ENCODE results near the gene GPA33.

GPA33 gene

GRCh38 chr1:167084757-167085156 is 5.4 kb downstream of the GPA33 start:
- no peak for DNase-seq

- no peak for DNase-seq
Observed at GRCh38 chr1:167083871-167084270, 6.3 kb downstream of the GPA33 start.

GRCh38 chr1:167083066-167083665 is 7.0 kb downstream of the GPA33 start:
- no peak for DNase-seq

- DNase-seq = no peak
Observed at GRCh38 chr1:167082511-167083027, 7.6 kb downstream of the GPA33 start.

DNA sequence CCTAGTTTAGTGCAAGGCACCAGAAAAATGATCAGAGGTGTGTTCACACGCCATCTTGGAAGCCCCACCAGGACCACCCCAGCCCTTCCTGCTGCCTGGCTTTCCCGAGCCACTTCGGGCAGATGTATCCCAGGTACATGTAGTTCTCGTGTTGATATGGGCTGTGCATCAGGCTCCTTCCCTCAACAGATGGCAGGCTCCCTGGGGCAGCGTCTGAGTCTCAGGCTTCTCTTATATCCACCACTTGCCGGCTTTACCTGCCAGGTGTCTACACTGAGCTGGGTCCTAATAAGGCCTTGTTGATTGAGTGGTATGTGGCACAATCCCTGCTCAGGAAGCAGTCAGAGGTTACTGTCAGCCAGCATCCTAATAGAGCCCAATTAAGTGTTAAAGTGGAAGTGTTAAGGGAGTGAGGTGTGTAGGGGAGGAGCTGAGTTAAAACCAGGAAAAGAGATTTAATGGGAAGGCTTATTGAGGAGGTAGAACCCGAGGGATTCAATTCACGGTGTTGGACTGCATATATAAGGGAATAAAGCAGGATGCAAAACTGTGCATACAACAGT is 8.5 kb downstream of the GPA33 start:
- DNase-seq = no peak

DNA sequence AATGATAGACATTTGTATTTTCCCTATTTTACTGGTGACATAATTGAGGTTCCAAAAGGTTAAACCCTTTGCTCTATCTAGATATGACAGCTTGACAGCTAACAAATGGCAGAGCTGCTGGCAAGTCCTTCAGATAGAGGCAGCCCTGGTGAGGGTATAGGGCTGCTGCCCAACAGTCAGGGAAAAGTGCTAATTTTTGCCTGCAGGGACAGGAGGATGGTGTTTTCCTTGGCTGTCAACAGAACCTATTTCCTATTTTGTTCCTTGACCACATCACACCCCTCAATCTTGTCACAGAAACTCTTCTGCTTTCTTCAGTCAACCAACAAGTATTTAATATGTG is 12.3 kb downstream of the GPA33 start:
- no peak for DNase-seq

- no peak for DNase-seq
Observed at GRCh38 chr1:167077128-167077867, 12.9 kb downstream of the GPA33 start.

DNA sequence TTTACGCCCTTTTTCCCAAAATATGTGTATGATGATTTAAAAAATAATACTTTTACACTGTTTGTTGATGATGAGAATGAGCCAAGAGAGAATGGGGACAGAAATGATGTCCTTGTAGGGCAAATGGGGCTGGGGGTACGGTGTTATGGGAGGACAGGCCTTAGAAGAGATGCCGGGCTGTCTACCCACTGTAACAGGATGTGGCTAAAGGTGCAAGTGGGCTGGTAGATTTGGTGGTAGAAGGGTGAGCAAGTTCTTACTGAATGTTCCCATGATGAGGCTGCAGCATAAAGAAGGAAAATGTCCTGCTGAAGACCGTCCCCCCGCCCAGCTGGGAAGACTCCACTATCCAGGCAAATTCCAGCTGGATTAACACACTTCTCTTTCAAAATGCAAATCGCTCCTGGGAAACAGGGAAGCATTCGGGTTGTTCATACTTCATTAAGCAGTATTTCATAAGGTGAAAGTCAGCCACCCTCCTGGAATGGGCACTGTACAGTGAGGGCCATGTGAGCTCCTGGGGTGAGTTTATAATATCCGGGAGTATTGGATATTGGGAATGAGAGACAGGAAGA is 14.0 kb downstream of the GPA33 start:
- peak in 1 of 2 experiments; percentile 15 for DNase-seq

GRCh38 chr1:167071286-167071685 is 18.9 kb downstream of the GPA33 start:
- DNase-seq = no peak

DNA sequence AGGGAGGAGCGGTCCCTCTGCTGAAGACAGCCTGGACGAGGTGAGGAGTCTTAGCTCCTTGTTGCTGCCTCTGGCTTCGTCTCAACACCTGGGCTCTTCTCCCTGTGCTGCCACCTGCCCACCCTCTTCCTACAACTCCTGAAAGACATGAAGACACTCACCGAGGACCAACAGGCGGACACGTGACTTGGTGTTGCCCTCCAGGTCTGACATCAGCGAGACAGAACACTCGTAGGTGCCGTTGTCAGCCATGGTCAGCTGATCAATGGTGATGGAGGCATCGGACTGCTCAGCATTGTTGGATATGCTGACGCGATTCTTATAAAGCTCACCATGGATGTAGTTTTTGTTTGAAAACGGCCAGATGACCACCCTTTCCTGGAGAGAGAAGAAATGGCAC is 21.4 kb downstream of the GPA33 start:
- peak in 1 of 2 experiments; percentile 9 for DNase-seq

DNA sequence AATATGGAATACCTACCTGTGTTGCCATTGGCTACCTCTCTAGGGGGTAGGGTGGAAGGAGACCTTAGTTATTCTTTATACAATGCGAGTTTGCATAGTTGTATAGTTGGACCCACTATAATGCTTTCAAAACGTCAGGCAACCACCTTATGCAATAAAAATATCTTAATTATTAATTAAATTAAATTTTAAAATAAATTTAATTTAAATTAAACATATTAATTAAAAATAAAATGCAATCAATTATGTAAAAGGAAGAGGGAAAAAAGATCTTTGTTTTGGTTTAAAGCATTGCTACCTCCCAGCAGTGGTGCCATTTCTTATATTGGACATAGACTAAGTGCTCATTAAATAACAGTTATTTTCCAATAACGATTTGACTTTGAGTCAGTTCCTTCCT is 22.3 kb downstream of the GPA33 start:
- no peak for DNase-seq

DNA sequence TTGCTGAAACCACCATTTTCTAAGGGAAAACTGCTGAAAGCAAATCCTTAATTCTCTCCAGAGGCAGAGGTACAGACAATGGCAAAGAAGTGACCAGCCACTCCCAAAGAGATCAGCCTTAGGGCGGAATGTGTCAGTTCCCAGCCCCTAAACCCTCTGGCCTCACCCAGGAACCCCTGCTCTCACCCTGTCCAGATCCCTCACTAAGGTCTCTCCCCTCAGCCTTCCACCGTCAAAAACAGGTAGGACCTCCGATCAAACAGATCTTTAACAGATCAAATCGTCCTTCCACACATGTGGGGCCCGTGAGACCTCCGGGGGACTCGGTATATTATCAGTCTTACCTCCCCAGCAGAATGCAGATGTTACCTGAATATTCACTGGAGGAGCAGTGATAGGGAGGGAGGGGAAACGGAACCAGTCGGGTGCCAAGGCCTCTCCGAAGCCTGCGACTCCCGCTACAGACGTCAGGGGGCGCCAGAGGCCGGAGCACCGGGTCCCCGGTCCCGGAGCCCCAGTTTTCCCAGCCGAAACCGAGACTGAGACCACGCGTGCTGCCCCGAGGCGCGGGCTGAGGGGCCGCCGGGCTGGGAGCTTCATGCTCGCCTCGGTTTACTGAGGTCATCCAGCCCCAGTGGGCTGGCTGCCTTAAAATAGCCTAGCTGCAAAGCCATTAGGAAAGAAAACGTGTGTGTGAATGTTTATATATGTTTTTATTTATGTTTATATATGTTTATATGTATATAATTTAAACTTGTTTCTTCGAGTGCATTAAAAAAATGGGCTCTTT is 23.6 kb downstream of the GPA33 start:
- DNase-seq = peak; percentile 91

DNA sequence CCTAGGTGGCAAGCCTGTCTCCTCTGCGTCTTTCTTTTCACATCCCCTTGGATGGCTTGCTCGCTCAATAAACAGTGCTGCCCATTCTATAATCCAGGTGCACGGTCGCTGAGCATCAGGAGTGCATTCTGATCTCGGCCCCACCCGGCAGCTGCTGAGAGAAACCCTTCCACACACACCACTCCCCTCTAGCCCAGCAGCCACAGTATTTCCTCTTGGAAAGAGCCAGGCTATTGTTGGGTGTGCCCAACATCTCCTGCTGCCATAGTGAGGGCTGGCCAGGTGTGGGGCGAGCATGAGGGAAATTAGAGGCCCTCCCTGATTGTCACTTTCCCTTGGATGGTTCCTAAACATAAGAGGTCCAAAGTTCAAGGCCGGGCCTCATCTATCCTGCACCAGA is 24.7 kb downstream of the GPA33 start:
- DNase-seq = no peak

DNA sequence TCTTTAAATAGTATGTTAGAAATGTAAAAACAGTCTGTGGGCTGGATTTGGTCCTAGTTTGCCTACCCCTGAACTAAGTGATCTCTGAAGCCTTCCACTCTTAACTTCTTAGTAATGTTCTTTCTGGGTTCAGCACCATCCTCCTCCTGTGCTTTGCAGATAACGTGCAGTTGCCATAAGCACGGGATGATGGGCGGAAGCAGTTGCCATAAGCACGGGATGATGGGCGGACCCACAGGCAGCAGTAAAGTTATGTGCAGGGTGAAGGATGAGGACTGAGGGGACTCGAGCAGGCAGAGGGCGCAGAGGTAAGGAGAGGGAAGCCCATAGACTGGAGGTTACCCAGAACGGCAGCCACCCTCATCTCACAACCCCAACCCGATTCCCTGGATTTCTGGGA is 25.6 kb downstream of the GPA33 start:
- DNase-seq = no peak

- no peak for DNase-seq
Observed at GRCh38 chr1:167061073-167061464, 29.1 kb downstream of the GPA33 start.

DNA sequence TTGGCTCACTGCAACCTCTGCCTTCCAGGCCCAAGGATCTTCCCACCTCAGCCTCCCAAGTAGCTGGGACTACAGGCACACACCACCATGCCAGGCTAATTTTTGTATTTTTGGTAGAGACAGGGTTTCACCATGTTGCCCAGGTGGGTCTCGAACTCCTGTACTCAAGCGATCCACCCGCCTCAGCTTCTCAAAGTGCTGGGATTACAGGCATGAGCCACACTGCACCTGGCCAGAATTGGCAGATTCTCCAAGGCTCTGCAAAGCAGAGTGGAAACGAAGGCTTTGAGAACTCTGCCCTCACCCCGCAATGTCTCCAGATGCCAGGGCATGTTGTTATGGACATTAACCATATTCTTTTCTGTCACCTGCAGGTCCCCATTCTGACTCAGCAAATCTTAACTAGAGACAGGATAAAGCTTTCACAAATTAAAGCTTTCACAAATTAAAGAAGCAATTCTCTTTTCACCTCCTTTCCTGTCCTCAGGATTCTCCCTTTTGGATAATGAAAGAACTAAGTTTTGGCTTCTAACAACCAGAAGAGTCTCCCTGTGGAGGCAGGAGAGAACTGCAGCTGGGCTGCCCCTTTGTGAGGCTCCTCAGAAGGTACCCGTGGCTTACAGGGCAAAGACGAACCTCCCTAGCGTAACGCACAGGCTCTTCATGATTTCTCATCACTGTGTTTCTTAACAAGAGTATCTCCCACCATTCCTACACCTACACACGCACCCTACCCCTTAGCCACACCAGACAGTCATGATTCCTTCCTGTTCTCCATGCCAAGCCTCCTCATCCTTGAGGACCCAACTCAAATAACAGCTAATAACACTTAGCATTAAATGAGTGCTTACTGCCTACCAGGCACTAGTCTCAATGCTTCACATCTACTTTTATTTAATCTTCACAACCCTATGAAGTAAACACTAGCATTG is 29.8 kb downstream of the GPA33 start:
- no peak for DNase-seq

- no peak for DNase-seq
Observed at GRCh38 chr1:167059809-167060107, 30.4 kb downstream of the GPA33 start.

DNA sequence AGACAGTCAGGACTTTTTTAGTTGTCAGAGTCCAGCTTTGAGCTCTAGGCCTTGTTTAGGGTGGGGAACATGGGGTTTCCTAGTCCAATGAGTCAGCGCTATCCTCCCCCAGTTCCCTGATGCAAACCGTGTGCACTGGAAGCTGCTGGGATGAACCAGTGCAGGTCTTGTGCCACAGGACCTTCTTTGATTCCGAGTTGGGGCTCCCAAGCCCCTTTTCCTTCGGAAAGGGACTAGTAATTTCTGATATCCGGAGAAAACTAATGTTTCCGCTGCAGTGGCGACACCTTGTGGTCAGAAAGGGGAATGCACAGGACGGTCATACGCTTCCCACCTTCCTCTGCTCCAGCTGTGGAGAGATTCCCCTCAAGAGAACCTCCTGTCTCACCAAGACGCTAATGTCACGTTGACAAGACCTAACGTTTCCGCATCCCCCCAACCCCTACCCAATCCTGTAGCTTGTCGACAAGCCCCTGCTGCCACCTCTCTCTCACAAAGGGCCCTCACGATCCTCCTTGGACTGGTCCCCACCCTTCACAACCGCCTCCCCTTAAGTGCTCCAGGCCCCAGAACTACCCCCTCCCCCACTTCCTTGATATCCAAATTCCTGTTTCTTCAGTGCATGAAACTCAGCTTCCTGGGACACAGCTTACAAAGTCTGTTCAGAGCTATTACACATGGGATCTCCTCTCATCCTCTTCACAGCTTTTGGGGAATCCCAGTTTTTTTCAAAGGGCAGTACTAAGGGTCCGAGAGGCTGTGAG is 30.9 kb downstream of the GPA33 start:
- peak; percentile 86 to 87 for DNase-seq

DNA sequence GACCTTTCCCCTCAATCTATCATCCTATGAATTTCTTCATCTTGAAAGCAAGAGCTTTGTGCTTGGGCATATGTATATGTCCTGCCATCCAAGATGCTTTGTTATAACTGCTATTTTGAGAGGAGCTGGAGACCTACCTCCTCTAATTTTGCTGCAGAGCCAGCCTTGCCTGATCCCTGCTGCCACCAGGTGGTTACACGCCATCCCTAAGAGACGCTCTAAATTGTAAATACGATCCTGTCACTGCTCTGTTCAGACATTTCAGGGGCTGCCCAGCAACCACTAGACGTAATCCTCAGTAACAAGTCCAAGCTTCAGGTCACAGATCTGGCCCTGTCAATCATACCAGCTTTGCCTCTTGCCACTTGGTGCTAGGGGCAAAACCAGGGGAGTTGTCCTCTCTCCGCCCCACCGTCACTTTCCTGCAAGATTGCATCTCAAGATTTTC is 32.9 kb downstream of the GPA33 start:
- peak in 1 of 2 experiments; percentile 53 for DNase-seq

DNA sequence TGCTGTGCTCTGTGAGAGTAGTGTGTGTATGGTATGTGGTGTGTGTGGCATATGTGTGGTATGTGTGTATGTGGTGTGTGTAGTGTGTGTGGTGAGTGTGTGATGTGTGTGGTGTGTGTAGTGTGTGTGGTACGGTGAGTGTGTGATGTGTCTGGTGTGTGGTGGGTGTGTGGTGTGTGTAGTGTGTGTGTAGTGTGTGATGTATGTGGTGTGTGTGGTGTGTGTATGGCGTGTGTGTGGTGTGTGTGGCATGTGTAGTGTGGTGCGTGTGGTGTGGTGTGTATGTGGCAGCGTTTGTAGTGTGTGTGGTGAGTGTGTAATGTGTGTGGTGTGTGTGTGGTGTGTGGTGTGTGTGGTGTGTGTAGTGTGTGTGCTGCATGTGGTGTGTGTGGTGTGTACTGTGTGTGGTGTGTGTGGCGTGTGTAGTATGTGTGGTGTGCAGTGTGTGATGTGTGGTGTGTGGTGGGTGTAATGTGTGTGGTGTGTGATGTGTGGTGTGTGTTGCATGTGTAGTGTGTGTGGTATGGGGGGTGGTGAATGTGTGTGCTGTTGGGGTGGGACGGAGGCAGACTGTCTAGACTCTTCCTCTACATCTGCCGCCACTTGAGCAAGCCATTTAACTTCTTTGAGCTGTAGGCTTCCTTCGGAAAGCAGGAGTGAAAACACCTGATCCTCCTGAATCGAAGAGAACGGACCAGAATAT is 33.5 kb downstream of the GPA33 start:
- DNase-seq = no peak
